ENCODE data around the gene SNX5.
"Not testable (repeated sequence)": the region's sequence is repeated elsewhere in the genome, so short reads cannot be mapped to it uniquely, and the experiment has no call there.

Gene SNX5

GRCh38 chr20:17992224-17992637 is 23.6 kb upstream of the SNX5 start:
- no peak for DNase-seq

- no peak for DNase-seq
These were observed 21.8 kb upstream of the SNX5 start for GRCh38 chr20:17990278-17990972.

GRCh38 chr20:17987988-17988387 is 19.4 kb upstream of the SNX5 start:
- DNase-seq = no peak

- no peak for DNase-seq
These were observed 16.9 kb upstream of the SNX5 start for GRCh38 chr20:17985388-17986018.

- DNase-seq = no peak
These were observed 7.7 kb upstream of the SNX5 start for GRCh38 chr20:17976305-17976704.

- DNase-seq = no peak
These were observed 3.5 kb upstream of the SNX5 start for GRCh38 chr20:17972121-17972520.

- no peak for DNase-seq
These were observed 2.9 kb upstream of the SNX5 start for GRCh38 chr20:17971300-17972013.

- peak; percentile 19 for DNase-seq
These were observed 1.4 kb upstream of the SNX5 start for GRCh38 chr20:17969884-17970409.

- peak; percentile 61 for DNase-seq
These were observed 787 bp upstream of the SNX5 start for GRCh38 chr20:17969278-17969883.

- DNase-seq = peak; percentile 19
These were observed 851 bp downstream of the SNX5 start for GRCh38 chr20:17967521-17968365.

- DNase-seq = peak; percentile 27
These were observed 1.9 kb downstream of the SNX5 start for GRCh38 chr20:17966432-17967310.

GRCh38 chr20:17965042-17965697 is 3.4 kb downstream of the SNX5 start:
- DNase-seq = no peak

- DNase-seq = no peak
These were observed 4.0 kb downstream of the SNX5 start for GRCh38 chr20:17964632-17965031.

GRCh38 chr20:17964073-17964472 is 4.5 kb downstream of the SNX5 start:
- no peak for DNase-seq

- no peak for DNase-seq
These were observed 5.3 kb downstream of the SNX5 start for GRCh38 chr20:17963114-17963897.

GRCh38 chr20:17961587-17961940 is 7.0 kb downstream of the SNX5 start:
- DNase-seq = no peak

GRCh38 chr20:17960927-17961586 is 7.5 kb downstream of the SNX5 start:
- no peak for DNase-seq

- not testable (repeated sequence) for DNase-seq
These were observed 8.2 kb downstream of the SNX5 start for GRCh38 chr20:17960400-17960885.

- DNase-seq = no peak
These were observed 9.4 kb downstream of the SNX5 start for GRCh38 chr20:17959257-17959627.
